ENCODE results near the gene SOX13. TPM values are rescaled to one million over a fixed set of nuclear protein-coding genes. Genes with fewer than 3 reads are reported as not detected.

Gene SOX13
- total and polyA plus RNA-seq, 2 of the 4 experiments (the other 2 are of a cell fraction): 0.54 to 3.5 TPM

DNA sequence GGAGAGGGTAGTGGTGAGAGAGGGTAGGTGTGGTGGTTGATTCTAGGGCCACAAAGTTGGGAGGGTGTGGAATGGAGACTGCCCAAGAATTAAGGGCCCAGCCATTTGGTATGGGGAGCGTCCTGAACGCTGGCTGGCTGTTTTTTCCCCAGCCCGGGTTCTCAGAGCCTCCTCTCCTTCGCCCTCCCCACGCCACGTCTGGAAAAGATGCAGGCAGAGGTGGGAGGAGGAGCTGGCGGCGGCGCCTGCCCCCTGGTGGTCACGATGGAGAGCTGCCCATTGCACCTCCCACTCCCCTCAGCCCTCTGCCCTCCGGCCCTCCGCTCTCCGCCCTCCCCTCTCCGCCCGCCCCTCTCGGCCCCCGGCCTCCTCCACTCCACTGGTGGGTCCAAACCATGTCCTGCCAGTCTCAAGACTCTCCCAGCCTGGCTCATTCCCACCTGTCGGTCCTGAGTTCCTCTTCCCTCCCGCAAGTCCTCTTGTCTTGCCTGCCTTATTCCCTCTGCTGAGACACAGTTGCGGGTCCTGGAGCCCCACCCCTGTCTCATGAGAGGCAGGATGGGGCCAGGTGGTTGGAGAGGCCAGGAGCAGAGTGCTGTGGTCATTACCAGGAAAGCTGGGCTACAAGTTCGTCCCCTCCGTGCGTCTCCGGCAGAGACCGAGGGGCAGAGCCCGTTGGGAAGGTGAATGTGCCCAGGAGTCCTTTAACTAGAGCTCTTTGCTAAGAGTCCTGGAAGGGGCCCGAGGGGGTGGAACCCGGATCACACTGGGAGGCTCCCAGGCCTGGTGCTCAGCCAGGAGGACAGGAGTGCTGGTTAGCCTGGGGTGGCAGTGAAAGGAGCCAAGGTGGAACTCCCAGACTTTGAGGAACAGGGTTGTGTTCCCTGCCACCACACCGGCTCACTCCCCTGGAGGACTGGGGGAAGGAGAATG, 56.3 kb downstream of the SOX13 start:
- ATAC-seq (ENCODE audit: low read depth) (peak; percentile 73), DNase-seq (peak; percentile 61)
- ChIA-PET CTCF (interaction anchor here (0.6 to 7.8 kb wide), 6 partner anchors 255 to 799 kb away, joined by 3 to 95 read pairs (median 5); no protein-coding TSS in a partner anchor), POLR2A (ENCODE audit: unreplicated experiment) (no interaction called here)
- Histone ChIP-seq H3K79me1 (ENCODE audit: low read depth in 1 of 2, low read length in 2 of 2) (no peaks in the 10 kb centered on the region), H2BK5ac (ENCODE audit: low read depth, low read length, poor library complexity, severe bottlenecking) (no peak overlapping the region), H3K23ac (ENCODE audit: low read depth, low read length) (0 out of 2 replicates have a peak overlapping the region, but pooled peaks have one; percentile 18), H4K5ac (ENCODE audit: low read depth, low read length) (peak overlapping the region; percentile 1), H3K27me3 (ENCODE audit: control insufficient read depth, insufficient read depth, low read length) (no peaks in the 10 kb centered on the region), H3K36me3 (ENCODE audit: control insufficient read depth, insufficient read depth, low read length) (peaks cover 5% of the 10 kb centered on the region), H3K4me3 (ENCODE audit: insufficient read depth, low read depth, low read length) (no peak overlapping the region), H4K20me1 (ENCODE audit: insufficient read depth, low read length) (no peaks in the 10 kb centered on the region), H2AK5ac (ENCODE audit: low read depth, low read length) (peak overlapping the region; percentile 63), H3K9ac (ENCODE audit: low read depth, low read length) (no peak overlapping the region), H3K9me3 (ENCODE audit: control insufficient read depth, insufficient read depth, low read length) (no peaks in the 10 kb centered on the region), H3K4me2 (ENCODE audit: low read depth, low read length) (peak overlapping the region; percentile 20), H3K56ac (ENCODE audit: extremely low read depth, insufficient read depth, low read length) (no peak overlapping the region), H3K27ac (ENCODE audit: insufficient read depth, low read length) (no peak overlapping the region), H2AFZ (replicated peaks; ENCODE audit: low read length, poor library complexity) (peak overlapping the region; percentile 89), H4K8ac (ENCODE audit: low read depth in 2 of 2, low read length in 2 of 2) (peak overlapping the region; percentile 34 to 90; a peak in 3 of 4 replicates), H2AK9ac (replicated peaks; ENCODE audit: low read depth, low read length, poor library complexity) (peak overlapping the region; percentile 74), H3K4me1 (ENCODE audit: control insufficient read depth, insufficient read depth, low read length) (peaks cover 19% of the 10 kb centered on the region), H3K4ac (ENCODE audit: low read depth, low read length) (peak overlapping the region; percentile 75), H2BK15ac (ENCODE audit: low read depth, low read length) (0 out of 3 replicates have a peak overlapping the region, but pooled peaks have one; percentile 36), H3K9me1 (ENCODE audit: insufficient read depth, low read length) (peaks cover 14% of the 10 kb centered on the region), H3K18ac (ENCODE audit: low read depth, low read length) (no peak overlapping the region), H3K14ac (replicated peaks; ENCODE audit: low read depth, low read length) (peak overlapping the region; percentile 74; the same call in 1 of the 2 replicates), H4K91ac (ENCODE audit: insufficient read depth, low read depth, low read length) (peak overlapping the region; percentile 63), H2BK120ac (ENCODE audit: low read depth, low read length) (peak overlapping the region; percentile 89), H2BK20ac (ENCODE audit: low read depth, low read length) (peak overlapping the region; percentile 50)
- intact Hi-C loops (cut with micrococcal nuclease): loop anchor here (2.0 kb wide), 1 partner anchor 268 kb away; the partner anchor contains the start of gene SNRPE
- in situ Hi-C loops (cut with MboI; ENCODE audit: low sequenced_read_pairs): loop anchor here (5.0 kb wide), 1 partner anchor 257 kb away; no protein-coding TSS in a partner anchor
- BruUV-seq (replicated peaks): no TSS peak
- dilution Hi-C loops (cut with HindIII; ENCODE audit: low sequenced_read_pairs, unreplicated experiment): loop anchor here (25.0 kb wide), 1 partner anchor 267 kb away; the partner anchor contains the start of gene SNRPE
- 54% methylated on average over 10 of the region's 29 CpGs; no CpG with 5 or more reads in 1 of the 2 experiments for WGBS, 2 experiments (ENCODE audit: extremely low coverage in 2 of 2, insufficient read length in 1 of 2)
- TF ChIP-seq RFX5 (IDR thresholded peaks at IDR 0.05; ENCODE audit: low read depth, low read length) (no peak), MAFK (IDR thresholded peaks at IDR 0.05; ENCODE audit: low read depth, low read length) (no peak), BHLHE40 (IDR thresholded peaks at IDR 0.05; ENCODE audit: low read depth, low read length) (no peak), RAD21 (IDR thresholded peaks at IDR 0.05; ENCODE audit: low read length) (peak; percentile 82), CEBPB (IDR thresholded peaks at IDR 0.05; ENCODE audit: low read depth, low read length) (no peak), MAZ (IDR thresholded peaks at IDR 0.05; ENCODE audit: borderline replicate concordance, low read depth, low read length) (peak; percentile 67; the same call in 1 of the 2 replicates), NFE2L2 (IDR thresholded peaks at IDR 0.05; ENCODE audit: low read depth, low read length) (no peak), ELK1 (IDR thresholded peaks at IDR 0.05; ENCODE audit: borderline replicate concordance, low read depth, low read length) (no peak), FOS (IDR thresholded peaks at IDR 0.05; ENCODE audit: low read depth, low read length) (no peak), SMC3 (IDR thresholded peaks at IDR 0.05; ENCODE audit: low read depth, low read length) (peak; percentile 84), CHD1 (IDR thresholded peaks at IDR 0.05; ENCODE audit: low read depth, low read length) (no peak)
- TF ChIP-seq, protein P1, sequence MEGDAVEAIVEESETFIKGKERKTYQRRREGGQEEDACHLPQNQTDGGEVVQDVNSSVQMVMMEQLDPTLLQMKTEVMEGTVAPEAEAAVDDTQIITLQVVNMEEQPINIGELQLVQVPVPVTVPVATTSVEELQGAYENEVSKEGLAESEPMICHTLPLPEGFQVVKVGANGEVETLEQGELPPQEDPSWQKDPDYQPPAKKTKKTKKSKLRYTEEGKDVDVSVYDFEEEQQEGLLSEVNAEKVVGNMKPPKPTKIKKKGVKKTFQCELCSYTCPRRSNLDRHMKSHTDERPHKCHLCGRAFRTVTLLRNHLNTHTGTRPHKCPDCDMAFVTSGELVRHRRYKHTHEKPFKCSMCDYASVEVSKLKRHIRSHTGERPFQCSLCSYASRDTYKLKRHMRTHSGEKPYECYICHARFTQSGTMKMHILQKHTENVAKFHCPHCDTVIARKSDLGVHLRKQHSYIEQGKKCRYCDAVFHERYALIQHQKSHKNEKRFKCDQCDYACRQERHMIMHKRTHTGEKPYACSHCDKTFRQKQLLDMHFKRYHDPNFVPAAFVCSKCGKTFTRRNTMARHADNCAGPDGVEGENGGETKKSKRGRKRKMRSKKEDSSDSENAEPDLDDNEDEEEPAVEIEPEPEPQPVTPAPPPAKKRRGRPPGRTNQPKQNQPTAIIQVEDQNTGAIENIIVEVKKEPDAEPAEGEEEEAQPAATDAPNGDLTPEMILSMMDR (conservative IDR thresholded peaks at IDR 0.05; ENCODE audit: low read depth, low read length): peak; percentile 80
